Nephron (organoid): ENCODE results near the gene KIF2C.

Experiments
- H3K27ac Mint-ChIP-seq, 3 experiments: 2 replicates each; pipeline ENCODE4 v1.8.0; 2020; ENCODE audit warnings: mixed read lengths in 3 of 3, mild to moderate bottlenecking in 2 of 3, moderate library complexity in 1 of 3
- H3K27me3 Mint-ChIP-seq: 2 replicates; pipeline ENCODE4 v1.8.0; 2021; ENCODE audit warnings: low read depth, mild to moderate bottlenecking, moderate library complexity, mixed read lengths
- H3K36me3 Mint-ChIP-seq: 2 replicates; pipeline ENCODE4 v1.8.0; 2020; ENCODE audit warnings: low read depth, mixed read lengths
- H3K4me1 Mint-ChIP-seq: 2 replicates; pipeline ENCODE4 v1.8.0; 2020; ENCODE audit warnings: mixed read lengths
- H3K4me3 Mint-ChIP-seq, 3 experiments: 2 replicates each; pipeline ENCODE4 v1.8.0; 2020; ENCODE audit warnings: mild to moderate bottlenecking in 3 of 3, mixed read lengths in 3 of 3, moderate library complexity in 2 of 3
- H3K9me3 Mint-ChIP-seq: 2 replicates; pipeline ENCODE4 v1.8.0; 2020; ENCODE audit warnings: mixed read lengths
- TF ChIP-seq, protein P1 (sequence below), 3 experiments: fragments of 200-600 bp; sonication (generic); IDR thresholded peaks; one replicate each; pipeline ENCODE4 v1.5.0; 2021; ENCODE audit warnings: antibody characterized with exemption in 3 of 3; ENCODE audit not compliant: unreplicated experiment in 3 of 3

The KIF2C gene

DNA sequence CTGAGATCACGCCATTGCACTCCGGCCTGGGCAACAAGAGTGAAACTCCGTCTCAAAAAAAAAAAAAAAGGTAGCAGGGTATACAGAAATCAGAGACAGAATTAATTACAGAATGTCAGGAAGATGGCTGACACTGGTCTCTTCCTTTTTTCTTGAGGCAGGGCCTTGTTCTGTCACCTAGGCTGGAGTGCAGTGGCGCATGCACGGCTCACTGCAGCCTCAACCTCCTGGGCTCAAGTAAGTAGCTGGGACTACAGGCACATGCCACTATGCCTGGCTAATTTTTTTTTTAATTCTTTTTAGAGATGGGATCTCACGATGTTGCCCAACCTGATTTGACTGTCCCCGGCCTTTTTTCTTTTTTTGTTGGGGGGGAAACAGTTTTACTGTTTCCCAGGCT is 25.1 kb upstream of the KIF2C start:
- H3K27ac Mint-ChIP-seq: peak overlapping the region in 1 of 3 experiments; percentile 55
- peaks cover 4% of the 10 kb centered on the region for H3K9me3 Mint-ChIP-seq
- TF ChIP-seq, protein P1, sequence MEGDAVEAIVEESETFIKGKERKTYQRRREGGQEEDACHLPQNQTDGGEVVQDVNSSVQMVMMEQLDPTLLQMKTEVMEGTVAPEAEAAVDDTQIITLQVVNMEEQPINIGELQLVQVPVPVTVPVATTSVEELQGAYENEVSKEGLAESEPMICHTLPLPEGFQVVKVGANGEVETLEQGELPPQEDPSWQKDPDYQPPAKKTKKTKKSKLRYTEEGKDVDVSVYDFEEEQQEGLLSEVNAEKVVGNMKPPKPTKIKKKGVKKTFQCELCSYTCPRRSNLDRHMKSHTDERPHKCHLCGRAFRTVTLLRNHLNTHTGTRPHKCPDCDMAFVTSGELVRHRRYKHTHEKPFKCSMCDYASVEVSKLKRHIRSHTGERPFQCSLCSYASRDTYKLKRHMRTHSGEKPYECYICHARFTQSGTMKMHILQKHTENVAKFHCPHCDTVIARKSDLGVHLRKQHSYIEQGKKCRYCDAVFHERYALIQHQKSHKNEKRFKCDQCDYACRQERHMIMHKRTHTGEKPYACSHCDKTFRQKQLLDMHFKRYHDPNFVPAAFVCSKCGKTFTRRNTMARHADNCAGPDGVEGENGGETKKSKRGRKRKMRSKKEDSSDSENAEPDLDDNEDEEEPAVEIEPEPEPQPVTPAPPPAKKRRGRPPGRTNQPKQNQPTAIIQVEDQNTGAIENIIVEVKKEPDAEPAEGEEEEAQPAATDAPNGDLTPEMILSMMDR (IDR thresholded peaks at IDR 0.05; ENCODE audit: unreplicated experiment in 3 of 3): no peak
- peaks cover 3% of the 10 kb centered on the region for H3K36me3 Mint-ChIP-seq
- H3K4me1 Mint-ChIP-seq: no peaks in the 10 kb centered on the region
- H3K27me3 Mint-ChIP-seq: peaks cover 17% of the 10 kb centered on the region
- H3K4me3 Mint-ChIP-seq: no peak overlapping the region

DNA sequence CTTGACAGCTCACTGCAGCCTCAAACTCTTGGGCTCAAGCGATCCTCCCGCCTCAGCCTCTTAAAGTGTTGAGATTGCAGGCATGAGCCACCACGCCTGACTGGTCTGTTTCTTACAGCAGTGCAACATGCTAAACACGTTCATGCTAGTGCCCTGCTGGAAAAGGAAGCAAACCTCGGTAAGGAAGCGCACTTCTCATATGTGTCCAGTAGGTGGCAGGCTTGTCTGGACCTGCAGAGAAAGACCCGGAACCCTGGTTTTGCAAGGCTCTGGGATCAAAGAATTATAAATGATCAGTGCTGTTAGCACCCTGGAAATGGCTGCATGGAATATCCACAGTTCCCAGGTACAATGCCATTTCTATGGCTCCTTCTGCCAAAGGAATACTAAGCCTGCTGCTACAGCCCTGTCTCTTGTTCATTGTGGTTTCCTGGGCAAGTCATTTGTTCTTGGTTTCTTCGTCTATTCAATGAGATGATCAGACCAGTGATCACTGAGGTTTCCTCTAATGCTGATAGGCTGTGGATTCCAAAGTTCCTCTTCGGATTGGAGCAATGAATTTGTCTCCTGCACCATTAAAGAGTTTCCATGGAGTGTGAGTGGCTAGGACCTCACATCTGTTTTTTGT is 24.6 kb upstream of the KIF2C start:
- TF ChIP-seq, protein P1 (IDR thresholded peaks at IDR 0.05; ENCODE audit: unreplicated experiment in 3 of 3): peak; percentile 83 to 91 (median 91)
- Mint-ChIP-seq H3K4me3 (no peak overlapping the region), H3K36me3 (peaks cover 3% of the 10 kb centered on the region), H3K27me3 (peaks cover 17% of the 10 kb centered on the region), H3K4me1 (no peaks in the 10 kb centered on the region), H3K9me3 (peaks cover 4% of the 10 kb centered on the region), H3K27ac (peak overlapping the region in 1 of 3 experiments; percentile 55)

GRCh38 chr1:44717156-44717555 is 22.5 kb upstream of the KIF2C start:
- H3K9me3 Mint-ChIP-seq: no peaks in the 10 kb centered on the region
- peaks cover 17% of the 10 kb centered on the region for H3K27me3 Mint-ChIP-seq
- no peak overlapping the region for H3K27ac Mint-ChIP-seq
- H3K36me3 Mint-ChIP-seq: no peaks in the 10 kb centered on the region
- H3K4me3 Mint-ChIP-seq: no peak overlapping the region
- peaks cover 11% of the 10 kb centered on the region for H3K4me1 Mint-ChIP-seq
- TF ChIP-seq, protein P1 (IDR thresholded peaks at IDR 0.05; ENCODE audit: unreplicated experiment in 3 of 3): no peak

DNA sequence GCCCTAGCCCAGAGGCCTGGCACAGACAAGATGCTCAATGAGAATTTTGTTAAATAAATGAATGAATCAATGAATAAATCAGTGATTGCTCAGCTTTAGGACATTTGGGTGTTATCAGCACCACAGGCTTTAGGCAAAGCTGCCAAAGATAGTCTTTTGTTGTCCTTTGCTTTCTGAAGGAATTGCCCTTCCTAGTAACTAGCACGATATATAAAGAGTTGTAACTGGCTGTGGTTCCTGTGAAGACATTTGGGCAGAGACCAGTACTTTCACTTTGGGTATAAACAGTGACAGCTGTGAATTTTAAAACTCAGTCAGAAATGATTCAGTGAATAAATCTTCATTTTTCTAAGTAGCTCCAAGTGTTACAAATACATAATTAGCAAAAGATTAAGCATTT is 22.0 kb upstream of the KIF2C start:
- Mint-ChIP-seq H3K27ac (no peak overlapping the region), H3K9me3 (no peaks in the 10 kb centered on the region), H3K4me3 (no peak overlapping the region), H3K27me3 (peaks cover 17% of the 10 kb centered on the region), H3K36me3 (no peaks in the 10 kb centered on the region), H3K4me1 (peaks cover 11% of the 10 kb centered on the region)
- TF ChIP-seq, protein P1 (IDR thresholded peaks at IDR 0.05; ENCODE audit: unreplicated experiment in 3 of 3): no peak

GRCh38 chr1:44718091-44718490 is 21.5 kb upstream of the KIF2C start:
- Mint-ChIP-seq H3K27ac (no peak overlapping the region), H3K4me1 (peaks cover 11% of the 10 kb centered on the region), H3K4me3 (no peak overlapping the region), H3K9me3 (no peaks in the 10 kb centered on the region), H3K36me3 (no peaks in the 10 kb centered on the region), H3K27me3 (peaks cover 19% of the 10 kb centered on the region)
- TF ChIP-seq, protein P1 (IDR thresholded peaks at IDR 0.05; ENCODE audit: unreplicated experiment in 3 of 3): no peak

DNA sequence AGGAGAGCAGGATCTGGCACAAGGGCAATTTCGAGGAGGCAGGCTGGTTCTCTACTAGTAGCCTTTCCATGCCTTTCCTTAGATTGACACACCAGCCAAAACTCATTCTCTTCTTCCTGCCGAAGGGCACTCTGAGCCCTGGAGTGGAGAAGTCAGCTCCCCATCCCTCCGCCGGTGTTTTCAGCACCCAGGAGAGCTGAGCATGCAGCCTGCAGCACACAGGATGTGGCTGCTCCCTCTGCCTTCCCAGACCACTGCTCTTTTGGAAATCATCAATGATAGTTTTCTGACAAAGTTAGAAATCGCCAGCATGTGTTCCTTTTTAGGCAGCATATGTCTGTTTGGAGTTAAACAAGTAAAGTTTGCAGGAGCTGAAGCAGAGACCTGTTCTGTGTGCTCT is 20.3 kb upstream of the KIF2C start:
- H3K36me3 Mint-ChIP-seq: no peaks in the 10 kb centered on the region
- peaks cover 11% of the 10 kb centered on the region for H3K4me1 Mint-ChIP-seq
- no peak overlapping the region for H3K4me3 Mint-ChIP-seq
- no peaks in the 10 kb centered on the region for H3K9me3 Mint-ChIP-seq
- no peak overlapping the region for H3K27ac Mint-ChIP-seq
- TF ChIP-seq, protein P1 (IDR thresholded peaks at IDR 0.05; ENCODE audit: unreplicated experiment in 3 of 3): no peak
- H3K27me3 Mint-ChIP-seq: peaks cover 20% of the 10 kb centered on the region
